ENCODE measurements around the gene DKC1.
A peak's percentile ranks its signal among the peaks of the same experiment; 100 is the strongest.

The DKC1 gene

GRCh38 chrX:154762537-154763296 is at the start of gene DKC1:
Gene DKC1 (plus strand): TSS chrX:154762864. CDS start chrX:154762966, 102 bp downstream.
- DNase-seq: peak; percentile 72

DNA sequence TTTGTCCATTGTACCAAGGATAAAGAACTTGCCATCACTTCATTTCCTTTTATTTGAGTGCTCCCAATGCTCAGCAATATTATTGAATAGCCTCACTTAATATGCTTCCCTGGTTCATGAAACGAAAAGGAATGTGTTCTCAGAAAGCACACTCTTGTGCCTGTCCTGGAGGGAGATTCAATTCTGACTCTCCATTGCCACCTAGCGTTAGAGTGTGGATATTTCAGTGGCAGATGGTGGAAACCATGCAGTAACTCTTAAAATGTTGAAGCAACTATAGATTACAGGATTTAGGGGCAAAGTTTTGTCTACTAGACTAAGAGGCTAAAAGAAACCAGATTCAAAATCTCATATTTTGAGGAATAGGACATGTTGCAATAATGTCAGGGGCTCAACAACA is 47.7 kb upstream of the DKC1 start:
- peak; percentile 17 for DNase-seq

DNA sequence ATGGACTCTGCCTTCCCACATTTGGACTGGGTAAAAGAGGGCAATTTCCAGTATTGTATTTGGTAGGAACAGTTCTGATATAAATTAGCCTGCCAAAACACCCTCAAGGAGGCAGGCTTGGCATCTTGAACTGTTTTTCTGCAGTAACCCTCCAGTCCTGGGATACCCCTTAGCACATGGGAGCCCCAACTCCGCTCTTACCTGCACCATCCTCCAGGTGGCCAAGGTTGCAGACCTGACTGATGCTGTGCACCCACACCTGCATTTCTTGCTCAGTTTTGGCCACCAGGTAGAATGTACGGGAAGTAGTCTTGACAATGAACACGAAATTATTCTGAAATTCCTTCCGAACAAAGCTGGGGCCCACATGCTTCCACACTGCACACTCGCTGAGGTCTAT is 46.8 kb upstream of the DKC1 start:
- no peak for DNase-seq

- DNase-seq: no peak
Measured at GRCh38 chrX:154717824-154718223, 44.8 kb upstream of the DKC1 start.

GRCh38 chrX:154718616-154719015 is 44.0 kb upstream of the DKC1 start:
- DNase-seq: no peak

GRCh38 chrX:154719132-154719675 is 43.5 kb upstream of the DKC1 start:
- DNase-seq: no peak

- no peak for DNase-seq
Measured at GRCh38 chrX:154720067-154720466, 42.6 kb upstream of the DKC1 start.

DNA sequence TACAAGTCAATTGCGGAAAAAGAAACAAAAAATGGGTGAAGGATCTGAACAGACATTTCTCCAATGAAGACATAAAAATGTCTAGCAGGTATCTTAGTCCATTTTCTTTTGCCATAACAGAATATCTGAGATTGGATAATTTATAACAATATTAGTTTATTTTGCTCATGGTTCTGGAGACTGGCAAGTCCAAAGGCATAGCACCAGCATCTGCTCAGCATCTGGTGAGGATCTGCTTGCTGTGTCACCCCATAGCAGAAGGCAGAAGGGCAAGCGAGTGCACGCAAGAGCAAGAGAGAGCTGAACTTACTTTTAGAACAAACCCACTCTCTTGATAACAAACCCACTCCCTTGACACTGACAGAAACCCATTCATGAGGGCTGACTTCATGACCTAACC is 41.5 kb upstream of the DKC1 start:
- no peak for DNase-seq

GRCh38 chrX:154724993-154725756 is 37.5 kb upstream of the DKC1 start:
- DNase-seq: no peak

DNA sequence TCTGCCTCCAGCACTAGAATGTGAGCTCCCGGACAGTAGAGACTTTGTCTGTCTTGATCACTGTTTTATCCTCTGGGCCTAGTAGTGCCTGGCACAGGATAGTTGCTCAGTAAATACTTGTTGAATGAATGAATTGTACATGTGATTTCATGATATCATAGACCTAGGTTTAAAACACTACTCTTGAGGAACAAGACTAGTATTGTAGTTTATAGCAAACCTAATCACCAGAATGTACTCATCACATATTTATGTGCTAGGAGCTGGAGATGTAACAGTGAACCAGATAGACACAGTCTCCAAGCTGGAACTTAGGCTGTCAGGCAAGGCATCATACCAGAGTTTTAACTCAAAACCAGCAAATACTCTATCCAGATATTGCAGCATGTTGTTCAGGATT is 35.2 kb upstream of the DKC1 start:
- no peak for DNase-seq

DNA sequence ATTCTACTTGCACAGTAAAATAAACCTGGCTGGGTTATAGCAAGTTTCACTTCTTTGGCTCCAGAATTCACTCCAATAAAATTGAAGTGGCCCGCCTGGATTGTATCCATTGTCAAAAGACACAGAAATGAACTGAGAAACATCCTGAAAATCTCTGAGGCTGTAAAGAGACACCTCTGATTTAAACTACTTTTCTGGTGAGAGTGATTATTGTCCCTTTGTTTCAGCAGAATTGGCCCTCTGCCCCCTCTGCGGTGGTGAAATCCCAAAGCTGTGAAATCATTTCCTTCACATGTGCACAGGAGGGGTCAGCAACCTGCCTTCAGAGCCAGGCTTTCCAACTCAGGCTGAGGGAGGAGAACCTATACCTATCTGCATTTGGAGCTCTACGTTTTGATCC is 34.8 kb upstream of the DKC1 start:
- DNase-seq: no peak

DNA sequence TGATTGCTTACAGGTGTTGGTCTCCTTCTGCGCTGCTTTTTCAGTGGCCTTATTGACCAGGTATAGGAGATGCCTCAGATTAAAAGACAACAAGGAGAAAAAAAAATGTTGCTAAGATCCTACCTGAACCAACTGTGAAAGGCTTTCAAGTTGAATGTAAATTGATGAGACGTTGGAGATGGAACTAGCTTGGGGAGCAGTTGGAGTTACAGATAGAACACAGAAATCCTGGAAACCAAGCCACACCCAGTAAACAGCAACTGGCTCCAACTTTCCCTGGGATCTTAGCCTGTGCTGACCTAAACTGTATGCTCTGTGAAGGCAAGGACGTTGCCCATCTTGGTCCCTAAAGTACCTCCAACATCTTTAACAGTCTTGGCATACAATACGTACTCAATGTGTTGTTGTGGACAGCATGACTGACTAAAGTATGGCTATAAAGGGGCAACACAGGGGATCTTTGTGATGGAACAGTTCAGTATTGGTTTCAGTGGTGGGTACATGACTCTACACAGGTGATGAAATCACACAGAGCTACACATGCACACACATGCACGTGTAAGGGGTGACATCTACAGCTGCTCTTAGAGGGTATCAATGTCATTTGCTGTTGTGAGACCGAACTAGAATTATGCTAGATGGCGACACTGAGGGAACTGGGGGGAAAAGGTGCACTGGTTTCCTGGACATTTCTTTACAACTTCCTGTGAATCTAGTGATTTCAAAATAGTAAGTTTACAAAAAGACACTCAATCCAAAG is 34.1 kb upstream of the DKC1 start:
- no peak for DNase-seq

DNA sequence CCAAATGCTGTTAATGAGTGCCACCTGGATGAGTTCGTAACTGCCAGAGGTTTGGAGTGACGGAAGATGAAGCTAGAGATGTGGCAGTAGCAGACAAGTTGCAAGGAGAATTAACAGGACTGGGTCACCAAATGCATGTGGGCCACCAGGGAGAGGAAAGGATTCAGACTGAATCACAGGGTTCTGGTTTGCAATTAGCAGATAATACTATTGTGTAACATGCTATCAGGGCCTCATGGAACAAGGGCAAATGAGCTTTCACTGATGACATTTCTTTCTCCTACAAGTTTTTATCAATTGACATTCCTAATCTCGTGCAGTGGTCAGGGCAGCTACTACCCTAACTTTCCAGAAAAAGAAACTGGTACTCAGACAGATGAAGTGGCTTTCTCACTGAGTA is 33.2 kb upstream of the DKC1 start:
- DNase-seq: no peak

GRCh38 chrX:154730253-154730891 is 32.3 kb upstream of the DKC1 start:
- DNase-seq: peak; percentile 13

DNA sequence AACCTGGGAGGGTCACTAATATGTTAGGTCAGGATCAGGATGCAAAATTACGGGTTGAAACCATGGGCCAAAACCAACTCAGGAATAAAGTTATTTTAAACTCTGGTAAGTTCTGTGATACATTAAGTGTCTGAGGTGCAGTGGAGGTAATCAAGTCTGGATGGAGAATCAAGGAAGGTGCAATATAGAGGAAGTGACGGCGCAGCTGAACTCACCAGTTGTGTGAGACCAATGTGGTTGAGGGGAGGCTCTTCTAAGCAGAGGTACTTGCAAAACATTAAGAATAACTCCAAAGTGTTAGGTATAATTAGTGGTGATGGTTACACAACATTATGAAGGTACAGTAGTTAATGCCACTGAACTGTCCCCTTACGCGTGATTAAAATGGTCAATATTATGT is 31.5 kb upstream of the DKC1 start:
- DNase-seq: no peak

DNA sequence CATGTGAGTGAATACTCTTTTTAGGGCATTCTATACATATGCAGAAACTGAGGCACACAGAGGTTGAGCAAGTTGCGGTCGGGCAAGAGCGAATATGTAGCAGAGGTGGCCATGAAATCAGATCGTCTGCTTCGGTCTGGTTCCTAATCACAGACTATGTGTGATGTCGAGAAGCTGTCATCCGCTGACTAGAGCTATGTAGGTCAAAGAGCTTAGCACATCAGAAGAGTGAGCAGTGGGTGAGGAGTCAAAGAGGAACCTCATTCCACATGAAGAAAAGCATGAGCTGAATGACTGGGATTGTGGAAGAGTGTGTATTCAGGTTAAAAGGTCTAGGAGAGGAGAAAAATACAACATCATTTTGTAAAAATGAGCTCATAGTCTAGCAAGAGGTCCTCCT is 30.8 kb upstream of the DKC1 start:
- no peak for DNase-seq

- DNase-seq: no peak
Measured at GRCh38 chrX:154732421-154733065, 30.1 kb upstream of the DKC1 start.

- DNase-seq: no peak
Measured at GRCh38 chrX:154733066-154733425, 29.6 kb upstream of the DKC1 start.

DNA sequence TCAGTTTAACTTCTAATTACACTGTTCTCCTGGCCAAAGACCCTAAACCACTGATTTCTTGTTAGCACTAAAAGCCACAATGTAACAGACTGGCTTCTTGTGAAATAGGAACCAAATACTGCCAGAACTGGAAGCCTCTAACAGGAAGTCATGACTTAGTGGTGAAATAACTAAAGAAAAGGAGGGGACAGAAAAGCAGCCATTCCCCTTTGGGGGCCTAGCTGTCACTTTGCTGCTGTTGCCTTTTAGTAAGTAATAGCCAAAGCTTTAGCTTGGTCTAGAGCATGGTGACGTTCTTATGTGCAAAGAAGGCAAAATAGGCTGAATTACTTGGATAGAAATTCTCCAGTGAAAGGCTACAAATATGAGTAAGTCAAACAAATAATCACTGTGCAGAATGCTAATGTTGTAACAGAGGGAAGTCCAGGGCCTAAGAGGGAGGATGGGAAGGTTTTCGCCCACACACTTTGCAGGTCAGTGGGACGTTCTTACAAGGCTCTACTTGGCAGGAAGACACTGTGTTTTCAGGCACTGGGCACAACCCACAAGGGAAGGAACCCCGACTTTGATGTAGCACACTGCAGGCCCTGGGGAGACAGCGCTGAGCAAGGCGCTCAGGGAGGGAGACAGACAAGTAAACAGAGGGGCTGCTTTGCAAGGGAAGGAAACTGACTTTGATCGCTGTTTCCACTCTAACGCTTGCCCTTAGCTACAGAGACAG is 28.4 kb upstream of the DKC1 start:
- no peak for DNase-seq

DNA sequence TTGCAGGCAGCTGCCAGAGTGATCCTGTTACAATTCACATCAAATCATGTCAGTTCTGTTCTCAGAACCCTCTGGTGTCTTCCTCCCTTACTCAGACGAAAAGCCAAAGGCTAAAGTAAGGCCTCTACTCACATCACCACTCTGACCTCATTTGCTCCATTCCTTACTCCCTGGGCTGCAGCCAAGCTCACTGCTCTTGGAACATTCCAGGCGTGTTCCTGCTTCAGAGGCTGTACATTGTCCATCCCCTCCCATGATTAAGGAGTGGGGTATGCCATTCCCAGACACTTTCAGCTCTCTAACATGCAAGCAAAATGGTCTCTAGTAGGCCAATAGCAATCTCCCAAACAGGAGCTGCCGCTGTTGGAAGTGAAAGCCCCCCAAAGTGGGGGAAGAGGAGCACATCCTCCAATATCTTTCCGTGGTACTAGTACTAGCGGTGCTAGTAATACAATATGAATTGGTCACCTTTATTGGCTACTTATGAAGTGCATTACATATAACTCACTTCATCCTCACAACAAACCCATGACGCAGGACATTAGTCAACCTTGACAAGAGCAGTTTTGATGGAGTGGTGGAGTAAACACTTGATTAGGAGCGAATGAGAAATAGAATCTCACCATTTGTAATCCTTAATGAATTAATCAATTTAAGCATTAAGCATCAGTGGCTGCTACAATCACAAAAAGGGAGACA is 26.8 kb upstream of the DKC1 start:
- DNase-seq: no peak

DNA sequence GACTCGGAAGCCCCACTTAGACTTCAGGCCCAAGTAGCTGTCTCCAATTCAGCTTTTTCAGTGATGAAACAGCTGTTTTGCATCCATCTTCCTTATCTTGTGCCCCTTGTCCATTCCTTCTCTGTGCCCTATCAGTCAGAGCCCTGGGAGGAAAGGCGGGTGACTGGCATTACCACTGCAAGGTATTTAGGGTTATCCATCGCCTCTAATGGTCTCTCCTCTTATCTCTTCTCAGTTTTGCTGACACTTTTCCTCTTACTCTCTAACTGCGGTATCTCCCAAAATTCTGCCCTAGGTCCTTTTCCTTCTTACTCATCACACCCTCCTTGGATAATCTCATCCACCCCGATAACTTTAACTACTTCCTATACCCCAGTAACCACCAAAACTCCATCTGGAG is 25.5 kb upstream of the DKC1 start:
- DNase-seq: no peak
